ENCODE data around the gene GFER. TPM values are rescaled to one million over a fixed set of nuclear protein-coding genes. Genes with fewer than 3 reads are reported as not detected.
A peak's percentile ranks its signal among the peaks of the same experiment; 100 is the strongest.

GFER gene
- total and polyA plus RNA-seq, 5 donors, result 19.6 to 31.7 (median 22.4) TPM

DNA sequence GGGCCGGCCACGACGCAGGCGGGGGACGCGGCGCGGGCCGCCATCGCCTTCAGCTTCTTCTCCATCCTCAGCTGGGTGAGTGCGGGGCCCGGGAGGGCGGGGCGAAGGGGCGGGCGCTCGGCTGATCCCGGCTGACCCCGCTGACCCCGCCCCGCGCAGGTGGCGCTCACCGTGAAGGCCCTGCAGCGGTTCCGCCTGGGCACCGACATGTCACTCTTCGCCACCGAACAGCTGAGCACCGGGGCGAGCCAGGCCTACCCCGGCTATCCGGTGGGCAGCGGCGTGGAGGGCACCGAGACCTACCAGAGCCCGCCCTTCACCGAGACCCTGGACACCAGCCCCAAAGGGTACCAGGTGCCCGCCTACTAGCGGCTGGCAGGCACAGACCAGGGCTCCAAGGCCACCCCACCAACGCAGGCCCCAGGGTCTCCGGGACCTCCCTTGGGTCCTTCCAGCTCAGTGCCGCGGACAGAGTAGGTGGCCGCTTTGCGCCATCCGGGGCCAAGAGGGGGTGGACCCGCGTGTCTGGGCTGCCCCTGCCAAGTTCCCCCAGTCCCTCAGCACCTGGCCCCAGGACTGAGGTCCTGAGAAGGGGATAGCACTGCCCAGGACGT, 8.8 kb downstream of the GFER start:
- no peaks in the 10 kb centered on the region for H3K9me3 ChIP-seq (ENCODE audit: control insufficient read depth, low read length)
- H3K27me3 ChIP-seq (ENCODE audit: control insufficient read depth, insufficient read depth), result no peaks in the 10 kb centered on the region
- H3K27ac ChIP-seq (ENCODE audit: low read length), result no peak overlapping the region
- peak; percentile 1 to 2 for ATAC-seq
- intact Hi-C loops (cut with DNase I), result no loop called here
- peaks cover 1% of the 10 kb centered on the region for H3K4me1 ChIP-seq (ENCODE audit: control insufficient read depth, insufficient read depth, low read length)
- no peak for DNase-seq
- 40% methylated on average over 50 of the region's 50 CpGs for WGBS
- no peak overlapping the region for H3K4me3 ChIP-seq (ENCODE audit: low read length)

GRCh38 chr16:1993731-1994131, 9.7 kb downstream of the GFER start:
- Histone ChIP-seq H3K27ac (ENCODE audit: low read length) (no peak overlapping the region), H3K9me3 (ENCODE audit: control insufficient read depth, low read length) (no peaks in the 10 kb centered on the region), H3K4me3 (ENCODE audit: low read length) (no peak overlapping the region), H3K4me1 (ENCODE audit: control insufficient read depth, insufficient read depth, low read length) (peaks cover 4% of the 10 kb centered on the region), H3K27me3 (ENCODE audit: control insufficient read depth, insufficient read depth) (no peaks in the 10 kb centered on the region)
- peak in 2 of 3 donors; percentile 47 to 50 for DNase-seq
- ATAC-seq, result no peak
- intact Hi-C loops (cut with DNase I), result no loop called here
- 57% methylated on average over 2 of the region's 2 CpGs for WGBS

DNA sequence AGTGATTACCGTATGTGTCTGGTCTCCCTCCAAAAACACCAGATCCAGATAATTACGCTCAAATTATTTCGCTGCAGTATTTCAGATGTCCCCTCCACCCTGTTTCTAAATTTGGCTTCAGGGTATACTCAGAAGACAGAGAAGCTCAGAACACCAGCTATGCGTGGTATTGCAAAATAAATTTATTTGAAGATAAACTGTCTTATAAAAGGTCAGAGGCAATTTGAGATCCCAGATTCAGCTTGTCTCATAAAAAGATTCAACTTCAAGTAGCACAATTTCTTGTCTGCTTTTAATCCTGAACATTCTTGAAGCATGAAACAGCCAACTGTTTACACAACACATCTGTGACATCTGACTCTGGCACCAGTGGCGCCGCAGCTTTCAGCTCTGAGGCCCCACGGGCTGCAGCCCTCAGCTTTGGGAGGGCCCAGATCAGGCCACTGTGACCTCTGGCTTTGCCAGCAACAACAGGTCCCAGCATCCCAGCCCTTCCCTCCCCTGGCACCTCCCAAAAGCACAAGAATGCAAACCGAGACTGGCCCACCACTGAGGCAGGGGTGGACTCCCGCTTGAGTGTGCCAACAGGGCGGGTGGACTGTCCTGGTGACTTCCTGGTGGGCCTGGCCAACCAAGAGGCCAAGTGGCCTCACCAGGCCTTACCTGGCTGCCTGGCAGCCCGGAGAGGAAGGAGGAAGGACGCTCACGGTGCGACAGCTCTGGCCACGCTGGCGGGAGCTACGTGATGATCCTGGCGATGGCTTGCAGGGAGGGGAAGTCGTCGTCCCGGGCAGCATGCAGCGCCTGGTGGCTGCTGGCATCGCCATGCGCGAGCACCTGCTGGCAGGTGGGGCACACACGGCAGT, 13.7 kb downstream of the GFER start:
- Histone ChIP-seq H3K9me3 (ENCODE audit: control insufficient read depth, low read length) (no peaks in the 10 kb centered on the region), H3K27ac (ENCODE audit: low read length) (no peak overlapping the region), H3K4me3 (ENCODE audit: low read length) (no peak overlapping the region), H3K27me3 (ENCODE audit: control insufficient read depth, insufficient read depth) (no peaks in the 10 kb centered on the region), H3K4me1 (ENCODE audit: control insufficient read depth, insufficient read depth, low read length) (peaks cover 2% of the 10 kb centered on the region)
- peak; percentile 51 to 65 (median 56) for DNase-seq
- intact Hi-C loops (cut with DNase I), result no loop called here
- peak in 1 of 2 donors; percentile 2 for ATAC-seq
- WGBS, result 80% methylated on average over 26 of the region's 26 CpGs

DNA sequence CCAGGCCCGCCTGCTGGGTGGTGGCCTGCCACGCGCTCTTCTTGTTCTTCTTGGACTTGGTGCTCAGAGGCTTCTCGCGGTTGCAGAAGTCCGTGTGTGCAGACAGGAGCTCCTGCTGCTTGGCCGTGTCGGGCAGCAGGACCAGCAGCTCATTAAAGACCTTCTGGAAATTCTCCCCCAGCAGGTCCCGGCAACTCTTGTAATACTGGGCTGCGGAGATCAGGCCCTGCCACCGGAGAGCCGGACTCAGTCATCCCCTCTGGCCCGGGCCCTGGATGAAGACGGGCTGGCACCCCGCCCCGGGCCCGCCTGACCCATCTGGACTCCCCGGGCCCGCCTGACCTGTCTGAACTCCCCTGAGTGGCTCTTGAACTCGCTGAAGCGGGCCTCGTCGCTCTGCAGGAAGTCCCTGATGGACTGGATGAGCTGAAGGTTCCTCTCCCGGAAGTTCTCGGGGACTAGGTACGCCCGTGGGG, 14.4 kb downstream of the GFER start:
- H3K27me3 ChIP-seq (ENCODE audit: control insufficient read depth, insufficient read depth), result no peaks in the 10 kb centered on the region
- no peak overlapping the region for H3K27ac ChIP-seq (ENCODE audit: low read length)
- intact Hi-C loops (cut with DNase I), result no loop called here
- WGBS, result 93% methylated on average over 27 of the region's 27 CpGs
- H3K9me3 ChIP-seq (ENCODE audit: control insufficient read depth, low read length), result no peaks in the 10 kb centered on the region
- H3K4me3 ChIP-seq (ENCODE audit: low read length), result no peak overlapping the region
- peak in 2 of 3 donors; percentile 50 to 52 for DNase-seq
- H3K4me1 ChIP-seq (ENCODE audit: control insufficient read depth, insufficient read depth, low read length), result peaks cover 2% of the 10 kb centered on the region
- no peak for ATAC-seq

GRCh38 chr16:1998852-1999801, 15.1 kb downstream of the GFER start:
- WGBS, result 93% methylated on average over 39 of the region's 39 CpGs
- H3K27ac ChIP-seq (ENCODE audit: low read length), result no peak overlapping the region
- intact Hi-C loops (cut with DNase I), result no loop called here

DNA sequence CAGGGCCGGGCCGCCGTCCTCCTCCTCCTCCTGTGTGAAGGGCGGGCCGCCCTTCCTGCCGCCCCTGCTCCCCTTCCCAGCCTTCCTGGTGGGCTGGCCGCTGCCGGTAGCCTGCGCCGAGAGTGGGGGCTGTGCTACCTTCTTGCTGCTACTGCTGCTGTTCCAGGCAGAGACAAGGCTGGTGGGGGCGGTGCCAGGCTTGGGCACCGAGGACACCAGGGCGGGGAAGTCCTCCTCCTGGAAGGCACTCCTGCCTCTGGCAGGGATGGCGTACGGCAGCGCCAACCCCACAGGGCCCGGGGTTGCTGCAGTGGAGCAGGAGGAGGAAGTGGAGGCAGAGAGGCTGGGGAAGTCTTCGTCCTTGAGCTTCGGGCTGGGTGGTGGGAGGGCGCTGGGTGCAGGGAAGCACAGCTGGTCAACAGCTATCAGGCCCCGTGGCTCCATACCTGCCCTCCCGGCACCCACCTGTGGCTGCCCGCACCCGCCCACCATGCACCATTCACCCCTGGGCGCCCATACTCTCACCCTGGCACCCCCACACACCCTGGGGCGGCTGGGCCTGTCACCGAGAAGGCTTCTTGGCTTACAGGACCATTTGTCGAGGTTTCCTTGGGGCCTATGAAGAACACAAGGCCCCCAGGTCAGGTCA, 16.0 kb downstream of the GFER start:
- no peak overlapping the region for H3K27ac ChIP-seq (ENCODE audit: low read length)
- WGBS, result 85% methylated on average over 28 of the region's 28 CpGs
- no peaks in the 10 kb centered on the region for H3K9me3 ChIP-seq (ENCODE audit: control insufficient read depth, low read length)
- peaks cover 2% of the 10 kb centered on the region for H3K4me1 ChIP-seq (ENCODE audit: control insufficient read depth, insufficient read depth, low read length)
- ATAC-seq (no peak), DNase-seq (peak in 1 of 3 donors; percentile 53)
- intact Hi-C loops (cut with DNase I), result loop anchor here in 1 of 4 donors (5.0 kb wide), 1 partner anchor 152 kb away; no protein-coding TSS in a partner anchor
- H3K27me3 ChIP-seq (ENCODE audit: control insufficient read depth, insufficient read depth), result no peaks in the 10 kb centered on the region
- no peak overlapping the region for H3K4me3 ChIP-seq (ENCODE audit: low read length)

More at GRCh38 chr16:1998852-1999801, 15.1 kb downstream of the GFER start:
- no peak overlapping the region for H3K4me3 ChIP-seq (ENCODE audit: low read length)
- ATAC-seq (no peak), DNase-seq (peak in 2 of 3 donors; percentile 57 to 62)
- no peaks in the 10 kb centered on the region for H3K27me3 ChIP-seq (ENCODE audit: control insufficient read depth, insufficient read depth)
- H3K4me1 ChIP-seq (ENCODE audit: control insufficient read depth, insufficient read depth, low read length), result peaks cover 2% of the 10 kb centered on the region
- H3K9me3 ChIP-seq (ENCODE audit: control insufficient read depth, low read length), result no peaks in the 10 kb centered on the region

DNA sequence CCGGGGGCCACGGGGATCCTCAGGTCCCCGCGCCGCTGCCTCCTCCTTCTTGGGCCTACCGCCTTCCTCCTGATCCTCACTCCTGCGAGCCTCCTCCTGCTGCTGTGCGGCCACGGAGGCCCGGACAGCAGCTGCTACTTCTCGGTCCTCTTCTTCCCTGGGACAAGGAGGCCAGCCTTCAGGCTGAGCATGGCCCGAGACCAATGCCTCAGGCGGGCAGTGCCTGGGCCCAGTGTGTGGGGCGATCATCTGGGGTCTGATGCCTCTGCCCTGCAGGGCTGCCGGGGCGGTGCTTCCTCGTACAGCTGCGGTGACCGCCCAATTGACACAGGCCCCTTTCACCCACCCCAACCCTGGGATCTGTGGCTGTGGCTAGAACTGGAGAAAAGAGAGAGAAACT, 17.0 kb downstream of the GFER start:
- Histone ChIP-seq H3K4me3 (ENCODE audit: low read length) (no peak overlapping the region), H3K27ac (ENCODE audit: low read length) (no peak overlapping the region), H3K4me1 (ENCODE audit: control insufficient read depth, insufficient read depth, low read length) (peaks cover 2% of the 10 kb centered on the region), H3K9me3 (ENCODE audit: control insufficient read depth, low read length) (no peaks in the 10 kb centered on the region), H3K27me3 (ENCODE audit: control insufficient read depth, insufficient read depth) (no peaks in the 10 kb centered on the region)
- DNase-seq (peak in 2 of 3 donors; percentile 40 to 50), ATAC-seq (no peak)
- intact Hi-C loops (cut with DNase I), result loop anchor here in 1 of 4 donors (5.0 kb wide), 1 partner anchor 151 kb away; no protein-coding TSS in a partner anchor
- WGBS, result 94% methylated on average over 19 of the region's 19 CpGs

- Histone ChIP-seq H3K4me1 (ENCODE audit: control insufficient read depth, insufficient read depth, low read length) (peaks cover 2% of the 10 kb centered on the region), H3K4me3 (ENCODE audit: low read length) (no peak overlapping the region), H3K27me3 (ENCODE audit: control insufficient read depth, insufficient read depth) (no peaks in the 10 kb centered on the region), H3K27ac (ENCODE audit: low read length) (no peak overlapping the region), H3K9me3 (ENCODE audit: control insufficient read depth, low read length) (no peaks in the 10 kb centered on the region)
- 94% methylated on average over 53 of the region's 53 CpGs for whole genome bisulfite sequencing
- ATAC-seq (no peak), DNase-seq (peak in 2 of 3 donors; percentile 47 to 51)
- intact Hi-C loops (cut with DNase I), result loop anchor here in 1 of 4 donors (5.0 kb wide), 1 partner anchor 151 kb away; no protein-coding TSS in a partner anchor
These were observed 17.7 kb downstream of the GFER start for GRCh38 chr16:2001456-2002355.

- H3K4me1 ChIP-seq (ENCODE audit: control insufficient read depth, insufficient read depth, low read length), result peaks cover 4% of the 10 kb centered on the region
- WGBS, result 90% methylated on average over 47 of the region's 47 CpGs
- no peak overlapping the region for H3K4me3 ChIP-seq (ENCODE audit: low read length)
- no peak for ATAC-seq
- intact Hi-C loops (cut with DNase I), result loop anchor here in 1 of 4 donors (5.0 kb wide), 1 partner anchor 150 kb away; no protein-coding TSS in a partner anchor
- peak in 1 of 3 donors; percentile 65 for DNase-seq
- no peaks in the 10 kb centered on the region for H3K9me3 ChIP-seq (ENCODE audit: control insufficient read depth, low read length)
- H3K27me3 ChIP-seq (ENCODE audit: control insufficient read depth, insufficient read depth), result no peaks in the 10 kb centered on the region
- H3K27ac ChIP-seq (ENCODE audit: low read length), result no peak overlapping the region
These were observed 18.6 kb downstream of the GFER start for GRCh38 chr16:2002406-2003230.

Measured in right cardiac atrium (tissue), 5 donors.